K562 (cell line): Measurements from ENCODE around the gene CMTM1. TPM values are rescaled to one million over a fixed set of nuclear protein-coding genes. Genes with fewer than 3 reads are reported as not detected.

Experiments
- CUX1 ChIP-seq: fragments of 200-800 bp; sonication (Bioruptor generic); IDR thresholded peaks from 2 replicates; pipeline ENCODE4 v1.6.1; 2016; ENCODE audit warnings: missing genetic modification characterization, missing compliant biosample characterization
- DMBX1 ChIP-seq: fragments of 250-450 bp; sonication (Bioruptor Pico); IDR thresholded peaks from 2 replicates; pipeline ENCODE4 v1.8.0; 2022; ENCODE audit warnings: inconsistent platforms, mild to moderate bottlenecking, moderate library complexity, borderline replicate concordance
- DPF2 ChIP-seq: fragments of 450-650 bp; IDR thresholded peaks from 2 replicates; pipeline ENCODE4 v1.6.1; 2016
- LCOR ChIP-seq: sonication (generic); formaldehyde crosslinking; IDR thresholded peaks from 2 replicates; pipeline ENCODE4 v1.8.0; 2022; ENCODE audit warnings: mild to moderate bottlenecking, missing genetic modification reagents
- NFIX ChIP-seq: fragments of 250-450 bp; sonication (Bioruptor Pico); IDR thresholded peaks from 2 replicates; pipeline ENCODE4 v1.4.0; 2020; ENCODE audit warnings: low read depth, mild to moderate bottlenecking, moderate library complexity
- NR2C1 ChIP-seq, 2 experiments: fragments of 450-650 bp; IDR thresholded peaks; 2 replicates each; pipeline ENCODE4 v1.6.1; 2017; ENCODE audit warnings: mild to moderate bottlenecking in 2 of 2, antibody characterized with exemption in 1 of 2, inconsistent platforms in 1 of 2, missing compliant biosample characterization in 1 of 2, missing genetic modification characterization in 1 of 2
- RFX7 ChIP-seq: fragments of 250-450 bp; sonication (Bioruptor Pico); IDR thresholded peaks from 2 replicates; pipeline ENCODE4 v1.5.1; 2021; ENCODE audit warnings: mild to moderate bottlenecking
- SNIP1 ChIP-seq: fragments of 450-650 bp; IDR thresholded peaks from 2 replicates; pipeline ENCODE4 v1.7.1; 2017; ENCODE audit warnings: low read depth, mild to moderate bottlenecking
- STAG1 ChIP-seq: sonication (generic); formaldehyde crosslinking; IDR thresholded peaks from 2 replicates; pipeline ENCODE4 v1.5.0; 2020; ENCODE audit warnings: missing genetic modification reagents, borderline replicate concordance
- USF2 ChIP-seq: sonication (generic); formaldehyde crosslinking; IDR thresholded peaks from 2 replicates; pipeline ENCODE4 v1.5.0; 2020; ENCODE audit warnings: missing genetic modification reagents
- ZBED1 ChIP-seq: IDR thresholded peaks from 2 replicates; pipeline ENCODE4 v1.6.1; 2014
- ZNF318 ChIP-seq, 2 experiments: fragments of 450-650 bp; IDR thresholded peaks; 2 replicates each; pipeline ENCODE4 v1.6.1; 2016; ENCODE audit warnings: mild to moderate bottlenecking in 2 of 2, borderline replicate concordance in 1 of 2, low read depth in 1 of 2, moderate library complexity in 1 of 2
- ZNF668 ChIP-seq: fragments of 250-450 bp; sonication (Bioruptor Pico); IDR thresholded peaks from 2 replicates; pipeline ENCODE4 v1.8.0; 2022; ENCODE audit warnings: mild to moderate bottlenecking, inconsistent platforms
- polyA plus RNA-seq, 8 experiments: library from polyadenylated mRNA; depleted of rRNA in 4 of 8; stranded (reverse) in 5 of 8; unstranded in 3 of 8; fragments of >200 nt; fragmentation: Nextera tagmentation in 2 of 8; fragmentation: Illumina TruSeq in 1 of 8; extraction: Ambion mirVana in 2 of 8; extraction: Trizol in 1 of 8; gene quantifications; 2 replicates each; pipeline versions ENCODE4 v1.2.1 to v1.2.3, GENCODE V29; 2011 to 2014; ENCODE audit warnings: inconsistent platforms in 1 of 8, missing spikeins in 1 of 8
- total RNA-seq, 7 experiments: library from RNA; depleted of rRNA in 6 of 7; stranded (reverse); fragments of >200 nt in 6 of 7; fragmentation: Illumina TruSeq in 2 of 7; extraction: Trizol in 2 of 7; gene quantifications; 2 replicates each; pipeline versions ENCODE4 v1.2.1 to v1.2.3, GENCODE V29; 2011 to 2021; ENCODE audit warnings: low replicate concordance in 1 of 7

CMTM1 gene
- total and polyA plus RNA-seq, 9 of the 15 experiments (the other 6 are each of a cell fraction or from before 2014, with no cell fraction given): 0.25 to 2.6 (median 1.1) TPM; not detected in 2

DNA sequence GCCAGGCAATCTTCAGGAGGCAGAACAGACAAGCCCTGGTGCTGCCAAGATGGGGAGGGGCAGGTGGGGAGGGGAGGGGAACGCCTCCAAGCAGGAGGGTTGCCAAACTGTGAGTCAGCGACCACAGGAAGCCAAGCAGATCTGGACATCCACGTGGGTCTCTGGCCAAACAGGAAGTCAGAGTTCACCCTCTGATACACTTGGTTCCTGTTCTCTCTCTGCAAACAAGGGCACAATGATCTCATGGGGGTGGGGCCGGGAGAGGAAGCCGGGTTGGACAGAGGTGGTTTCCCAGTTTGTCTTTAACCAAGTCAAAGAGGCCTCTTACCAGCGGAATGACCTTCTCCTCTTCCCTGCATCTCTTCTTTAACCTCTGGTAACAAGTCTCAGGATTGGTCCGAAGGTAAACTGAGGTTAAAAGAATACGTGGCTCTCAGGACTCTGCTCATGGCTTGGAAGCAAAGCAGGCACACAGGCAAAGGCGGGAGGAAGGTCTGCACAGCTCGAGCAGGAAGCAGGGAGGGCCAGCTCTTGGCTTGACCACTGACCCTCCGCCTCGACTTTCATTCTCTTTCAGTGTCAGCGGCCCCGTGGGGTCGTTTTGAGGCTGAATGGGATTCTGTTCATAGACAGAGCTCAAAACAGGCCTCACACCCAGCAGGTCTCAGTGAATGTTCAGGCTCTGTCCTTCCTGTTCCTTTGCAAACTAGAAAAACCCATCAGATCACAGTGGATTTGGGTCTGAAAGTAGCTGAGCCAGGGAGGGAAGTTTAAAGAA, 49.2 kb upstream of the CMTM1 start (continued):
- TF ChIP-seq CUX1: no peak
- TF ChIP-seq RFX7 (CRISPR knock-in tag): no peak
- no peak for TF ChIP-seq LCOR (CRISPR knock-in tag)
- TF ChIP-seq NFIX: no peak
- peak in 1 of 2 experiments; percentile 82; a peak in 2 of 4 replicates for TF ChIP-seq ZNF318 (IDR thresholded peaks at IDR 0.05; ENCODE audit: borderline replicate concordance in 1 of 2, low read depth in 1 of 2)
- TF ChIP-seq SNIP1: no peak
- TF ChIP-seq USF2 (CRISPR knock-in tag): peak; percentile 38; the same call in 1 of the 2 replicates
- TF ChIP-seq DPF2: peak; percentile 90
- no peak for TF ChIP-seq ZNF668 (CRISPR knock-in tag)
- peak; percentile 79 for TF ChIP-seq NR2C1 (IDR thresholded peaks at IDR 0.05)
- peak; percentile 82 for TF ChIP-seq NR2C1 (tag; IDR thresholded peaks at IDR 0.05)
- TF ChIP-seq STAG1 (CRISPR knock-in tag): no peak
- TF ChIP-seq DMBX1: peak; percentile 10; the same call in 1 of the 2 replicates
- TF ChIP-seq ZBED1: no peak
